Inflammatory macrophage treated with lipopolysaccharide for 1 hour (primary cell): ENCODE results near the gene ADAMTS18.
"Not testable (repeated sequence)": the region's sequence is repeated elsewhere in the genome, so short reads cannot be mapped to it uniquely, and the experiment has no call there.

Source experiments
- DNase-seq, 2 donors: peaks; one replicate each; pipeline ENCODE4 v3.0.0-alpha.2; 2020 to 2022

The ADAMTS18 gene

GRCh38 chr16:77324729-77325128 is 110.1 kb downstream of the ADAMTS18 start:
- no peak for DNase-seq

GRCh38 chr16:77323695-77324094 is 111.1 kb downstream of the ADAMTS18 start:
- DNase-seq, result no peak

- no peak for DNase-seq
These were observed 112.1 kb downstream of the ADAMTS18 start for GRCh38 chr16:77322757-77323156.

GRCh38 chr16:77317059-77317458 is 117.8 kb downstream of the ADAMTS18 start:
- DNase-seq, result no peak

- DNase-seq, result no peak
These were observed 124.0 kb downstream of the ADAMTS18 start for GRCh38 chr16:77310877-77311276.

- peak in 1 of 2 donors; percentile 3 for DNase-seq
These were observed 126.7 kb downstream of the ADAMTS18 start for GRCh38 chr16:77308163-77308561.

- no peak for DNase-seq
These were observed 127.2 kb downstream of the ADAMTS18 start for GRCh38 chr16:77307426-77308162.

GRCh38 chr16:77306075-77306474 is 128.8 kb downstream of the ADAMTS18 start:
- DNase-seq, result no peak

GRCh38 chr16:77304877-77305276 is 130.0 kb downstream of the ADAMTS18 start:
- DNase-seq, result no peak

- no peak for DNase-seq
These were observed 130.7 kb downstream of the ADAMTS18 start for GRCh38 chr16:77304134-77304533.

GRCh38 chr16:77302674-77303073 is 132.2 kb downstream of the ADAMTS18 start:
- DNase-seq, result no peak

- no peak for DNase-seq
These were observed 132.6 kb downstream of the ADAMTS18 start for GRCh38 chr16:77302249-77302648.

GRCh38 chr16:77300256-77300655 is 134.6 kb downstream of the ADAMTS18 start:
- no peak for DNase-seq

- DNase-seq, result no peak
These were observed 135.4 kb downstream of the ADAMTS18 start for GRCh38 chr16:77299395-77299794.

GRCh38 chr16:77298418-77299360 is 136.1 kb downstream of the ADAMTS18 start:
- DNase-seq, result no peak

GRCh38 chr16:77297996-77298395 is 136.8 kb downstream of the ADAMTS18 start:
- DNase-seq, result no peak

GRCh38 chr16:77295896-77296295 is 138.9 kb downstream of the ADAMTS18 start:
- no peak for DNase-seq

- DNase-seq, result no peak
These were observed 144.3 kb downstream of the ADAMTS18 start for GRCh38 chr16:77290451-77291115.

GRCh38 chr16:77289331-77289809 is 145.5 kb downstream of the ADAMTS18 start:
- DNase-seq, result no peak

- no peak for DNase-seq
These were observed 146.6 kb downstream of the ADAMTS18 start for GRCh38 chr16:77288222-77288621.

- no peak for DNase-seq
These were observed 149.2 kb downstream of the ADAMTS18 start for GRCh38 chr16:77285676-77286075.

- DNase-seq, result no peak
These were observed 152.5 kb downstream of the ADAMTS18 start for GRCh38 chr16:77282345-77282744.

GRCh38 chr16:77279316-77279715 is 155.5 kb downstream of the ADAMTS18 start:
- DNase-seq, result not testable (repeated sequence)
